K562 (cell line): ENCODE results near the gene SALL3. TPM values are rescaled to one million over a fixed set of nuclear protein-coding genes. Genes with fewer than 3 reads are reported as not detected.

Source experiments
- ATAC-seq: fragments of 200-7000 bp; cut with Tn5 transposase; 3 replicates; pipeline ENCODE4 v1.9.1; 2020; ENCODE audit warnings: moderate library complexity
- BruUV-seq: library from RNA; stranded (reverse); fragments of 400-500 nt; replicated peaks from 2 replicates; lab custom pipeline; 2021; lab: Mats Ljungman, UMichigan
- CTCF ChIA-PET: fragments of 300-600 bp; formaldehyde crosslinking; extraction: SDS; loops from one replicate; lab custom pipeline; 2021; ENCODE audit warnings: low intra/inter-chr PET ratio; lab: Yijun Ruan, JAX
- POLR2A ChIA-PET: fragments of 300-600, 350-650 bp; sonication (Branson Sonifier 250); formaldehyde crosslinking; extraction: SDS; loops from one replicate; lab custom pipeline; 2021; ENCODE audit warnings: antibody characterized with exemption, inconsistent platforms; lab: Yijun Ruan, JAX
- DNase-seq, 4 experiments: peaks; one replicate each; pipeline versions ENCODE4 v3.0.0 to v3.0.0-alpha.2; 2011 to 2018; ENCODE audit warnings: low spot score in 3 of 4, mixed read lengths in 3 of 4; ENCODE audit errors: extremely low read depth in 1 of 4
- FAIRE-seq: peaks from 2 replicates; lab custom pipeline; 2011; peaks lifted over from hg19 to GRCh38; lab: Jason Lieb, UNC
- H2AFZ ChIP-seq: 2 replicates; pipeline ENCODE4 v1.6.0; 2011; ENCODE audit warnings: low read depth, low read length, control low read depth, inconsistent platforms
- H3K27ac ChIP-seq: fragments of 200-600 bp; 3 replicates; pipeline ENCODE4 v1.8.0; 2011; ENCODE audit warnings: low read depth, mild to moderate bottlenecking, control low read depth, inconsistent platforms, low read length, moderate library complexity, mixed read lengths; ENCODE audit errors: extremely low read depth
- H3K27me3 ChIP-seq, 2 experiments: fragments of 300-600 bp in 1 of 2; 2 replicates in 1 of 2; 3 replicates in 1 of 2; pipeline versions ENCODE4 v1.6.0 to v1.8.0; 2011; ENCODE audit warnings: inconsistent platforms in 2 of 2, low read length in 2 of 2, mild to moderate bottlenecking in 1 of 2, mixed read lengths in 1 of 2, moderate library complexity in 1 of 2; ENCODE audit not compliant: control insufficient read depth in 2 of 2, insufficient read depth in 2 of 2
- H3K36me3 ChIP-seq: fragments of 300-600 bp; 3 replicates; pipeline ENCODE4 v1.8.0; 2011; ENCODE audit warnings: mild to moderate bottlenecking, low read length, inconsistent platforms; ENCODE audit not compliant: control insufficient read depth, insufficient read depth
- H3K4me1 ChIP-seq, 2 experiments: fragments of 200-600 bp in 1 of 2; replicated peaks in 1 of 2; 2 replicates in 1 of 2; 3 replicates in 1 of 2; pipeline versions ENCODE4 v1.5.1 to v1.8.0; 2011; ENCODE audit warnings: inconsistent platforms in 2 of 2, low read length in 2 of 2, mild to moderate bottlenecking in 1 of 2, mixed read lengths in 1 of 2, moderate library complexity in 1 of 2; ENCODE audit not compliant: control insufficient read depth in 2 of 2, insufficient read depth in 2 of 2
- H3K4me2 ChIP-seq: 2 replicates; pipeline ENCODE4 v1.6.1; 2011; ENCODE audit warnings: low read length, control low read depth, inconsistent platforms, mixed read lengths; ENCODE audit not compliant: insufficient read depth
- H3K4me3 ChIP-seq: fragments of 200-600 bp; sonication (generic), shearing (Covaris generic); 2 replicates; pipeline ENCODE4 v1.5.1; 2016; ENCODE audit warnings: control low read depth, inconsistent platforms
- H3K79me2 ChIP-seq: fragments of 200-600 bp; 3 replicates; pipeline ENCODE4 v1.8.0; 2011; ENCODE audit warnings: low read length, inconsistent platforms; ENCODE audit not compliant: control insufficient read depth, insufficient read depth
- H3K9ac ChIP-seq, 2 experiments: 2 replicates each; pipeline versions ENCODE4 v1.6.0 to v1.6.1; 2011; ENCODE audit warnings: low read depth in 2 of 2, low read length in 2 of 2, control low read depth in 1 of 2, inconsistent platforms in 1 of 2, mild to moderate bottlenecking in 1 of 2, mixed read lengths in 1 of 2; ENCODE audit not compliant: insufficient read depth in 1 of 2
- H3K9me1 ChIP-seq: one replicate; pipeline ENCODE4 v1.6.0; 2011; ENCODE audit warnings: inconsistent platforms, mild to moderate bottlenecking, low read length, moderate library complexity; ENCODE audit not compliant: control insufficient read depth, insufficient read depth
- H3K9me3 ChIP-seq: replicated peaks from 2 replicates; pipeline ENCODE4 v1.5.1; 2011; ENCODE audit warnings: low read depth, low read length, inconsistent platforms; ENCODE audit not compliant: control insufficient read depth, insufficient read depth
- H4K20me1 ChIP-seq: replicated peaks from 2 replicates; pipeline ENCODE4 v1.6.1; 2011; ENCODE audit warnings: low read length, inconsistent platforms, mixed read lengths; ENCODE audit not compliant: control insufficient read depth, insufficient read depth
- CREM ChIP-seq: IDR thresholded peaks from 2 replicates; pipeline ENCODE4 v1.6.1; 2014; ENCODE audit warnings: antibody characterized with exemption, low read depth
- DACH1 ChIP-seq: fragments of 450-650 bp; IDR thresholded peaks from 2 replicates; pipeline ENCODE4 v1.6.1; 2018; ENCODE audit not compliant: partially characterized antibody
- HBP1 ChIP-seq: fragments of 450-650 bp; formaldehyde crosslinking; IDR thresholded peaks from 2 replicates; pipeline ENCODE4 v1.4.0; 2022; ENCODE audit warnings: missing genetic modification characterization
- HMGN3 ChIP-seq: IDR thresholded peaks from 2 replicates; pipeline ENCODE4 v1.6.1; 2011; ENCODE audit warnings: borderline replicate concordance, low read depth, mild to moderate bottlenecking, mixed read lengths, low read length; ENCODE audit not compliant: insufficient read length; ENCODE audit errors: extremely low read depth
- MTA1 ChIP-seq: fragments of 450-650 bp; IDR thresholded peaks from 2 replicates; pipeline ENCODE4 v1.6.1; 2017; ENCODE audit warnings: borderline replicate concordance
- MYC ChIP-seq, 2 experiments: fragments of 250-450 bp in 1 of 2; sonication (Bioruptor Pico) in 1 of 2; IDR thresholded peaks; 2 replicates each; pipeline versions ENCODE4 v1.5.1 to v1.6.1; 2012 to 2021; ENCODE audit warnings: low read depth in 2 of 2, borderline replicate concordance in 1 of 2, improper control_type of control experiment in 1 of 2, low read length in 1 of 2, mild to moderate bottlenecking in 1 of 2, moderate library complexity in 1 of 2
- PYGO2 ChIP-seq: fragments of 450-650 bp; IDR thresholded peaks from 2 replicates; pipeline ENCODE4 v1.6.1; 2016; ENCODE audit warnings: mild to moderate bottlenecking, missing genetic modification characterization, moderate library complexity, missing compliant biosample characterization
- RBBP5 ChIP-seq: fragments of 200-600 bp; sonication (generic); IDR thresholded peaks from 2 replicates; pipeline ENCODE4 v1.6.1; 2012; ENCODE audit warnings: borderline replicate concordance, mild to moderate bottlenecking, low read length, control low read depth, inconsistent platforms; ENCODE audit not compliant: insufficient read depth, poor library complexity, severe bottlenecking
- TFAM ChIP-seq: fragments of 250-450 bp; sonication (Bioruptor Pico); conservative IDR thresholded peaks from 2 replicates; pipeline ENCODE4 v1.5.0; 2021; ENCODE audit warnings: mild to moderate bottlenecking, moderate library complexity
- THRB ChIP-seq: fragments of 450-650 bp; formaldehyde crosslinking; conservative IDR thresholded peaks from 2 replicates; pipeline ENCODE4 v1.4.0; 2022; ENCODE audit warnings: mild to moderate bottlenecking, missing genetic modification characterization
- ZFP30 ChIP-seq: fragments of 250-450 bp; sonication (Bioruptor Pico); IDR thresholded peaks from 2 replicates; pipeline ENCODE4 v1.8.0; 2022; ENCODE audit warnings: moderate library complexity, mild to moderate bottlenecking, inconsistent platforms, borderline replicate concordance
- ZFPM2 ChIP-seq: fragments of 250-450 bp; sonication (Bioruptor Pico); IDR thresholded peaks from 2 replicates; pipeline ENCODE4 v1.5.1; 2022; ENCODE audit warnings: mild to moderate bottlenecking
- ZNF408 ChIP-seq: fragments of 250-450 bp; sonication (Bioruptor Pico); IDR thresholded peaks from 2 replicates; pipeline ENCODE4 v1.4.0; 2020; ENCODE audit warnings: low read depth, mild to moderate bottlenecking, moderate library complexity
- ZNF431 ChIP-seq: sonication (generic); formaldehyde crosslinking; IDR thresholded peaks from 2 replicates; pipeline ENCODE4 v1.8.0; 2022; ENCODE audit warnings: mild to moderate bottlenecking, missing genetic modification reagents
- ZNF449 ChIP-seq: fragments of 250-450 bp; sonication (Bioruptor Pico); IDR thresholded peaks from 2 replicates; pipeline ENCODE4 v1.8.0; 2022; ENCODE audit warnings: moderate library complexity, mild to moderate bottlenecking, inconsistent platforms
- WGBS: fragments of 100-300 bp; shearing (Covaris generic); methylation state at CpG from one replicate; pipeline ENCODE4 v1.1.6; 2016; ENCODE audit warnings: low coverage, mixed read lengths; ENCODE audit not compliant: insufficient coverage; ENCODE audit errors: missing lambda C conversion rate; 5-methylcytosine and 5-hydroxymethylcytosine counted together
- in situ Hi-C: fragments of 300-500 bp; cut with MboI; formaldehyde crosslinking; loops from 4 replicates; pipeline ENCODE4 v1.15.0; 2018; ENCODE audit warnings: inconsistent platforms, mixed read lengths
- intact Hi-C: fragments of 100-400 bp; cut with micrococcal nuclease; formaldehyde crosslinking; loops from 2 replicates; pipeline ENCODE4 v1.14.2; 2022
- polyA plus RNA-seq, 8 experiments: library from polyadenylated mRNA; depleted of rRNA in 4 of 8; stranded (reverse) in 5 of 8; unstranded in 3 of 8; fragments of >200 nt; fragmentation: Nextera tagmentation in 2 of 8; fragmentation: Illumina TruSeq in 1 of 8; extraction: Ambion mirVana in 2 of 8; extraction: Trizol in 1 of 8; gene quantifications; 2 replicates each; pipeline versions ENCODE4 v1.2.1 to v1.2.3, GENCODE V29; 2011 to 2014; ENCODE audit warnings: inconsistent platforms in 1 of 8, missing spikeins in 1 of 8
- total RNA-seq, 7 experiments: library from RNA; depleted of rRNA in 6 of 7; stranded (reverse); fragments of >200 nt in 6 of 7; fragmentation: Illumina TruSeq in 2 of 7; extraction: Trizol in 2 of 7; gene quantifications; 2 replicates each; pipeline versions ENCODE4 v1.2.1 to v1.2.3, GENCODE V29; 2011 to 2021; ENCODE audit warnings: low replicate concordance in 1 of 7
- TF ChIP-seq, protein P1 (sequence below): sonication (generic); formaldehyde crosslinking; IDR thresholded peaks from 2 replicates; pipeline ENCODE4 v1.8.1; 2023; ENCODE audit warnings: mild to moderate bottlenecking, missing genetic modification reagents

The SALL3 gene
- total and polyA plus RNA-seq, 9 of the 15 experiments (the other 6 are each of a cell fraction or from before 2014, with no cell fraction given) = not detected

DNA sequence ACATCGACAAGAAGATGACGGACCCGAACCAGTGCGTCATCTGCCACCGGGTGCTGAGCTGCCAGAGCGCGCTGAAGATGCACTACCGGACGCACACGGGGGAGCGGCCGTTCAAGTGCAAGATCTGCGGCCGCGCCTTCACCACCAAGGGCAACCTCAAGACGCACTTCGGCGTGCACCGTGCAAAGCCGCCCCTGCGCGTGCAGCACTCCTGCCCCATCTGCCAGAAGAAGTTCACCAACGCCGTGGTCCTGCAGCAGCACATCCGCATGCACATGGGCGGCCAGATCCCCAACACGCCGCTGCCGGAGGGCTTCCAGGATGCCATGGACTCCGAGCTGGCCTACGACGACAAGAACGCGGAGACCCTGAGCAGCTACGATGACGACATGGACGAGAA is 14.4 kb downstream of the SALL3 start:
- WGBS = 81% methylated on average over 22 of the region's 37 CpGs
- ATAC-seq (no peak), DNase-seq (no peak), FAIRE-seq (no peak)
- Histone ChIP-seq H3K36me3 (no peaks in the 10 kb centered on the region), H3K4me1 (no peaks in the 10 kb centered on the region; a peak in 1 of 5 replicates), H4K20me1 (no peaks in the 10 kb centered on the region), H3K9ac (no peak overlapping the region), H3K9me3 (no peaks in the 10 kb centered on the region), H3K9me1 (no peaks in the 10 kb centered on the region), H3K27me3 (peaks cover 9 to 28% of the 10 kb centered on the region in 2 experiments; a peak in 4 of 5 replicates), H2AFZ (no peak overlapping the region), H3K4me3 (no peak overlapping the region), H3K79me2 (no peaks in the 10 kb centered on the region), H3K27ac (no peak overlapping the region), H3K4me2 (no peak overlapping the region)
- BruUV-seq = no TSS peak
- in situ Hi-C loops = no loop called here
- ChIA-PET CTCF (no interaction called here), POLR2A (no interaction called here)
- intact Hi-C loops = no loop called here
- TF ChIP-seq, protein P1, sequence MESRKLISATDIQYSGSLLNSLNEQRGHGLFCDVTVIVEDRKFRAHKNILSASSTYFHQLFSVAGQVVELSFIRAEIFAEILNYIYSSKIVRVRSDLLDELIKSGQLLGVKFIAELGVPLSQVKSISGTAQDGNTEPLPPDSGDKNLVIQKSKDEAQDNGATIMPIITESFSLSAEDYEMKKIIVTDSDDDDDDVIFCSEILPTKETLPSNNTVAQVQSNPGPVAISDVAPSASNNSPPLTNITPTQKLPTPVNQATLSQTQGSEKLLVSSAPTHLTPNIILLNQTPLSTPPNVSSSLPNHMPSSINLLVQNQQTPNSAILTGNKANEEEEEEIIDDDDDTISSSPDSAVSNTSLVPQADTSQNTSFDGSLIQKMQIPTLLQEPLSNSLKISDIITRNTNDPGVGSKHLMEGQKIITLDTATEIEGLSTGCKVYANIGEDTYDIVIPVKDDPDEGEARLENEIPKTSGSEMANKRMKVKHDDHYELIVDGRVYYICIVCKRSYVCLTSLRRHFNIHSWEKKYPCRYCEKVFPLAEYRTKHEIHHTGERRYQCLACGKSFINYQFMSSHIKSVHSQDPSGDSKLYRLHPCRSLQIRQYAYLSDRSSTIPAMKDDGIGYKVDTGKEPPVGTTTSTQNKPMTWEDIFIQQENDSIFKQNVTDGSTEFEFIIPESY (CRISPR knock-in tag) = no peak
- no peak for TF ChIP-seq ZNF449
- no peak for TF ChIP-seq RBBP5
- TF ChIP-seq TFAM = no peak
- TF ChIP-seq CREM = no peak
- TF ChIP-seq HMGN3 = no peak
- TF ChIP-seq MYC (IDR thresholded peaks at IDR 0.05; ENCODE audit: low read depth, low read length) = no peak
- TF ChIP-seq MYC (CRISPR knock-in tag; IDR thresholded peaks at IDR 0.05; ENCODE audit: borderline replicate concordance, low read depth) = no peak
- TF ChIP-seq ZFP30 (CRISPR knock-in tag) = no peak
- TF ChIP-seq ZFPM2 (CRISPR knock-in tag) = no peak
- no peak for TF ChIP-seq ZNF408
- TF ChIP-seq DACH1 = no peak
- TF ChIP-seq PYGO2 = no peak
- no peak for TF ChIP-seq HBP1 (CRISPR knock-in tag)
- no peak for TF ChIP-seq THRB
- TF ChIP-seq ZNF431 (CRISPR knock-in tag) = no peak
- no peak for TF ChIP-seq MTA1
